H9 (cell line): ENCODE data around the gene DICER1. TPM values are rescaled to one million over a fixed set of nuclear protein-coding genes. Genes with fewer than 3 reads are reported as not detected.

Source experiments
- DNase-seq: peaks from one replicate; pipeline ENCODE4 v3.0.0-alpha.2; 2017
- H2AFZ ChIP-seq: one replicate; pipeline ENCODE4 v1.6.1; 2013; ENCODE audit warnings: mild to moderate bottlenecking, low read length, control low read depth, moderate library complexity
- H2AK5ac ChIP-seq: 2 replicates; pipeline ENCODE4 v1.6.1; 2013; ENCODE audit warnings: low read length, control low read depth, mixed read lengths; ENCODE audit not compliant: insufficient read length
- H2BK120ac ChIP-seq: one replicate; pipeline ENCODE4 v1.6.1; 2013; ENCODE audit warnings: low read depth, mild to moderate bottlenecking, low read length, control low read depth, inconsistent platforms; ENCODE audit not compliant: poor library complexity, severe bottlenecking
- H2BK12ac ChIP-seq: 2 replicates; pipeline ENCODE4 v1.6.1; 2013; ENCODE audit warnings: low read length, control low read depth, mixed read lengths, low read depth; ENCODE audit not compliant: insufficient read length
- H2BK15ac ChIP-seq: 2 replicates; pipeline ENCODE4 v1.6.1; 2013; ENCODE audit warnings: low read depth, low read length, control low read depth
- H2BK20ac ChIP-seq: one replicate; pipeline ENCODE4 v1.6.1; 2013; ENCODE audit warnings: low read depth, mild to moderate bottlenecking, low read length, control low read depth, inconsistent platforms; ENCODE audit not compliant: poor library complexity, severe bottlenecking
- H2BK5ac ChIP-seq: 2 replicates; pipeline ENCODE4 v1.6.1; 2013; ENCODE audit warnings: low read length, control low read depth, mixed read lengths; ENCODE audit not compliant: insufficient read length
- H3K14ac ChIP-seq: 2 replicates; pipeline ENCODE4 v1.6.1; 2013; ENCODE audit warnings: low read length, control low read depth; ENCODE audit not compliant: insufficient read depth
- H3K18ac ChIP-seq: 2 replicates; pipeline ENCODE4 v1.6.1; 2013; ENCODE audit warnings: low read depth, mild to moderate bottlenecking, mixed read lengths, low read length, control low read depth; ENCODE audit not compliant: insufficient read length
- H3K23ac ChIP-seq: 2 replicates; pipeline ENCODE4 v1.6.1; 2013; ENCODE audit warnings: low read length, control low read depth, mixed read lengths, low read depth; ENCODE audit not compliant: insufficient read length
- H3K23me2 ChIP-seq: 2 replicates; pipeline ENCODE4 v1.6.1; 2013; ENCODE audit warnings: low read depth, mild to moderate bottlenecking, mixed read lengths, low read length, control low read depth; ENCODE audit not compliant: insufficient read length, poor library complexity, severe bottlenecking
- H3K27ac ChIP-seq: 2 replicates; pipeline ENCODE4 v1.5.1; 2013; ENCODE audit warnings: low read length, control low read depth, mixed read lengths, low read depth; ENCODE audit not compliant: insufficient read length
- H3K27me3 ChIP-seq: 2 replicates; pipeline ENCODE4 v1.6.1; 2013; ENCODE audit warnings: low read length, control low read depth, inconsistent platforms; ENCODE audit not compliant: insufficient read depth
- H3K4ac ChIP-seq: 2 replicates; pipeline ENCODE4 v1.6.1; 2013; ENCODE audit warnings: low read depth, mild to moderate bottlenecking, control low read depth, inconsistent platforms, low read length, moderate library complexity
- H3K4me1 ChIP-seq: 2 replicates; pipeline ENCODE4 v1.6.1; 2013; ENCODE audit warnings: low read length, control low read depth, inconsistent platforms; ENCODE audit not compliant: insufficient read depth
- H3K4me2 ChIP-seq: 2 replicates; pipeline ENCODE4 v1.6.1; 2013; ENCODE audit warnings: low read length, control low read depth, mixed read lengths; ENCODE audit not compliant: insufficient read length, insufficient read depth
- H3K56ac ChIP-seq: 2 replicates; pipeline ENCODE4 v1.6.1; 2013; ENCODE audit warnings: low read depth, mild to moderate bottlenecking, mixed read lengths, low read length, control low read depth; ENCODE audit not compliant: insufficient read length
- H3K79me1 ChIP-seq: 2 replicates; pipeline ENCODE4 v1.6.1; 2013; ENCODE audit warnings: low read depth, mild to moderate bottlenecking, moderate library complexity, low read length, control low read depth, inconsistent platforms; ENCODE audit not compliant: insufficient read depth, poor library complexity, severe bottlenecking
- H3K79me2 ChIP-seq: 2 replicates; pipeline ENCODE4 v1.6.1; 2013; ENCODE audit warnings: low read length, control low read depth, inconsistent platforms; ENCODE audit not compliant: insufficient read depth
- H3K9ac ChIP-seq: 2 replicates; pipeline ENCODE4 v1.6.1; 2013; ENCODE audit warnings: low read length, control low read depth, mixed read lengths; ENCODE audit not compliant: insufficient read length; ENCODE audit errors: extremely low read depth
- H3K9me3 ChIP-seq: one replicate; pipeline ENCODE4 v1.6.1; 2013; ENCODE audit warnings: low read depth, low read length, inconsistent platforms; ENCODE audit not compliant: control insufficient read depth
- H3T11ph ChIP-seq: one replicate; pipeline ENCODE4 v1.6.1; 2013; ENCODE audit warnings: mild to moderate bottlenecking, low read length, control low read depth, inconsistent platforms
- H4K20me1 ChIP-seq: one replicate; pipeline ENCODE4 v1.6.1; 2013; ENCODE audit not compliant: control insufficient read depth, insufficient read length, insufficient read depth
- H4K5ac ChIP-seq: 2 replicates; pipeline ENCODE4 v1.6.1; 2013; ENCODE audit warnings: low read depth, mild to moderate bottlenecking, mixed read lengths, low read length, control low read depth; ENCODE audit not compliant: insufficient read length
- H4K8ac ChIP-seq: replicated peaks from 2 replicates; pipeline ENCODE4 v1.6.1; 2013; ENCODE audit warnings: low read length, control low read depth, mixed read lengths, low read depth; ENCODE audit not compliant: insufficient read length
- H4K91ac ChIP-seq: 2 replicates; pipeline ENCODE4 v1.6.1; 2013; ENCODE audit warnings: low read depth, mild to moderate bottlenecking, moderate library complexity, mixed read lengths, low read length, control low read depth; ENCODE audit not compliant: insufficient read length
- H3K27ac Mint-ChIP-seq, 3 experiments: 2 replicates in 2 of 3; 3 replicates in 1 of 3; pipeline ENCODE4 v1.8.0; 2020 to 2021; ENCODE audit warnings: mixed read lengths in 3 of 3, mild to moderate bottlenecking in 1 of 3, moderate library complexity in 1 of 3
- H3K27me3 Mint-ChIP-seq: 2 replicates; pipeline ENCODE4 v1.8.0; 2021; ENCODE audit warnings: low read depth, mild to moderate bottlenecking, moderate library complexity, mixed read lengths
- H3K36me3 Mint-ChIP-seq, 3 experiments: 2 replicates in 2 of 3; 3 replicates in 1 of 3; pipeline ENCODE4 v1.8.0; 2020 to 2021; ENCODE audit warnings: low read depth in 3 of 3, mixed read lengths in 3 of 3; ENCODE audit not compliant: insufficient read depth in 1 of 3
- H3K4me1 Mint-ChIP-seq, 2 experiments: 2 replicates each; pipeline ENCODE4 v1.8.0; 2020; ENCODE audit warnings: mixed read lengths in 2 of 2
- H3K4me3 Mint-ChIP-seq, 2 experiments: 2 replicates in 1 of 2; 3 replicates in 1 of 2; pipeline ENCODE4 v1.8.0; 2020 to 2021; ENCODE audit warnings: mild to moderate bottlenecking in 2 of 2, mixed read lengths in 2 of 2, moderate library complexity in 1 of 2
- H3K9me3 Mint-ChIP-seq, 2 experiments: 2 replicates in 1 of 2; 3 replicates in 1 of 2; pipeline ENCODE4 v1.8.0; 2020; ENCODE audit warnings: mild to moderate bottlenecking in 2 of 2, mixed read lengths in 2 of 2, moderate library complexity in 1 of 2
- WGBS: extraction: QIAGEN DNeasy Blood & Tissue Kit; methylation state at CpG from one replicate; pipeline ENCODE4 v1.1.7; 2013; ENCODE audit warnings: missing lambda C conversion rate, low lambda C conversion rate, mixed read lengths; ENCODE audit not compliant: insufficient read length; ENCODE audit errors: extremely low coverage; 5-methylcytosine and 5-hydroxymethylcytosine counted together
- total RNA-seq: library from RNA; stranded (reverse); gene quantifications from 2 replicates; pipeline ENCODE4 v1.2.1, GENCODE V29; 2021
- TF ChIP-seq, protein P1 (sequence below): fragments of 200-600 bp; sonication (generic); conservative IDR thresholded peaks from 3 replicates; pipeline ENCODE4 v1.8.0; 2021; ENCODE audit warnings: antibody characterized with exemption, mild to moderate bottlenecking

The DICER1 gene
- total RNA-seq, 1 experiment from 2014 or later, result 57.0 TPM

DNA sequence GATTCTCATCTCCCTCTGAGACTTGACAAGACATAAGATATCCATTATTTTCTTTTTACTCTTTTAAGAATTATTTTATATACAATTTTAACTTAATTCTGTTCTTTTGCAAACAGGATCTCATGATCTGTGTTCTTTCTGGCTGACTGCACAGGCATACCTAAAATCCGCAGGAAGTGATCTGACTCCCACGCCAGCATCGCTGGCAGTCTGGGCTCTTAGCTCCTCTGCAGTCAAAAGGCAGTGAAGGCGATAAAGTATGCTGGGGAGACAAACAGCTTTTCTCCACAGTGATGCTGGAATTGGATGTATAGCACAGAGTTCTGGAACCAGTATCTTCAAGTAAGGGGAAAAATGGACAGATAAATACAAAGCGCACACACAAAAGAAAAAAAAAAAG is 52.4 kb downstream of the DICER1 start:
- Histone ChIP-seq H2BK20ac (no peak overlapping the region), H3K79me1 (no peaks in the 10 kb centered on the region), H3K23me2 (no peaks in the 10 kb centered on the region), H2AK5ac (no peak overlapping the region), H3K4me1 (no peaks in the 10 kb centered on the region), H4K8ac (no peak overlapping the region), H3K23ac (no peak overlapping the region), H4K5ac (no peak overlapping the region), H4K91ac (no peak overlapping the region), H4K20me1 (no peaks in the 10 kb centered on the region), H3K27me3 (no peaks in the 10 kb centered on the region), H3K4ac (no peak overlapping the region), H3K18ac (no peak overlapping the region), H3K56ac (no peak overlapping the region), H2BK15ac (no peak overlapping the region), H2BK5ac (no peak overlapping the region), H3K9ac (no peak overlapping the region), H3K4me2 (no peak overlapping the region), H2BK120ac (no peak overlapping the region), H3K27ac (no peak overlapping the region), H3T11ph (no peak overlapping the region), H3K14ac (no peak overlapping the region), H2AFZ (no peak overlapping the region), H3K9me3 (no peaks in the 10 kb centered on the region), H2BK12ac (no peak overlapping the region), H3K79me2 (no peaks in the 10 kb centered on the region)
- no peak overlapping the region for H3K4me3 Mint-ChIP-seq
- WGBS, result no CpG with 5 or more reads among the region's 5 CpGs
- H3K4me1 Mint-ChIP-seq, result no peaks in the 10 kb centered on the region
- no peak for DNase-seq
- no peak overlapping the region; a peak in 1 of 7 replicates for H3K27ac Mint-ChIP-seq
- TF ChIP-seq, protein P1, sequence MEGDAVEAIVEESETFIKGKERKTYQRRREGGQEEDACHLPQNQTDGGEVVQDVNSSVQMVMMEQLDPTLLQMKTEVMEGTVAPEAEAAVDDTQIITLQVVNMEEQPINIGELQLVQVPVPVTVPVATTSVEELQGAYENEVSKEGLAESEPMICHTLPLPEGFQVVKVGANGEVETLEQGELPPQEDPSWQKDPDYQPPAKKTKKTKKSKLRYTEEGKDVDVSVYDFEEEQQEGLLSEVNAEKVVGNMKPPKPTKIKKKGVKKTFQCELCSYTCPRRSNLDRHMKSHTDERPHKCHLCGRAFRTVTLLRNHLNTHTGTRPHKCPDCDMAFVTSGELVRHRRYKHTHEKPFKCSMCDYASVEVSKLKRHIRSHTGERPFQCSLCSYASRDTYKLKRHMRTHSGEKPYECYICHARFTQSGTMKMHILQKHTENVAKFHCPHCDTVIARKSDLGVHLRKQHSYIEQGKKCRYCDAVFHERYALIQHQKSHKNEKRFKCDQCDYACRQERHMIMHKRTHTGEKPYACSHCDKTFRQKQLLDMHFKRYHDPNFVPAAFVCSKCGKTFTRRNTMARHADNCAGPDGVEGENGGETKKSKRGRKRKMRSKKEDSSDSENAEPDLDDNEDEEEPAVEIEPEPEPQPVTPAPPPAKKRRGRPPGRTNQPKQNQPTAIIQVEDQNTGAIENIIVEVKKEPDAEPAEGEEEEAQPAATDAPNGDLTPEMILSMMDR, result no peak
- no peaks in the 10 kb centered on the region for H3K27me3 Mint-ChIP-seq
- H3K36me3 Mint-ChIP-seq, result peaks cover 20 to 68% (median 59%) of the 10 kb centered on the region in 3 experiments; a peak in 6 of 7 replicates
- no peaks in the 10 kb centered on the region for H3K9me3 Mint-ChIP-seq
